Kidney (tissue), 22 donors: ENCODE measurements around the gene MPP7. TPM values are rescaled to one million over a fixed set of nuclear protein-coding genes. Genes with fewer than 3 reads are reported as not detected.

Source experiments
- DNase-seq, 5 donors: peaks; one replicate each; pipeline ENCODE4 v3.0.0-alpha.2; 2013 to 2020
- FAIRE-seq: peaks from 2 replicates; lab custom pipeline; 2012; peaks lifted over from hg19 to GRCh38; lab: Jason Lieb, UNC
- H3K27ac ChIP-seq, 2 donors: one replicate each; pipeline ENCODE4 v1.7.0; 2013; ENCODE audit warnings: low read depth in 2 of 2, low read length in 2 of 2, inconsistent platforms in 1 of 2
- H3K27me3 ChIP-seq: one replicate; pipeline ENCODE4 v1.7.1; 2013; ENCODE audit warnings: low read length, inconsistent platforms; ENCODE audit not compliant: control insufficient read depth, insufficient read depth
- H3K36me3 ChIP-seq, 3 donors: one replicate each; pipeline versions ENCODE4 v1.7.0 to v1.7.1; 2013; ENCODE audit warnings: low read length in 3 of 3, control low read depth in 1 of 3, inconsistent platforms in 1 of 3; ENCODE audit not compliant: insufficient read depth in 3 of 3, control insufficient read depth in 2 of 3
- H3K4me1 ChIP-seq, 3 donors: one replicate each; pipeline versions ENCODE4 v1.7.0 to v1.7.1; 2013; ENCODE audit warnings: low read length in 3 of 3, inconsistent platforms in 1 of 3, low read depth in 1 of 3; ENCODE audit not compliant: control insufficient read depth in 2 of 3, insufficient read depth in 2 of 3
- H3K4me3 ChIP-seq, 3 donors: one replicate each; pipeline versions ENCODE4 v1.7.0 to v1.8.1; 2013; ENCODE audit warnings: low read length in 3 of 3, control low read depth in 1 of 3, inconsistent platforms in 1 of 3
- H3K9ac ChIP-seq, 3 donors: one replicate each; pipeline versions ENCODE4 v1.7.0 to v1.7.1; 2013; ENCODE audit warnings: low read length in 3 of 3, control low read depth in 1 of 3, inconsistent platforms in 1 of 3
- H3K9me3 ChIP-seq, 3 donors: one replicate each; pipeline versions ENCODE4 v1.7.0 to v1.7.1; 2013; ENCODE audit warnings: low read length in 3 of 3, control low read depth in 1 of 3, inconsistent platforms in 1 of 3; ENCODE audit not compliant: control insufficient read depth in 2 of 3, insufficient read depth in 1 of 3
- CTCF ChIP-seq: IDR thresholded peaks from 3 replicates; pipeline ENCODE4 v1.5.1; 2012; ENCODE audit warnings: mild to moderate bottlenecking, moderate library complexity, borderline replicate concordance; ENCODE audit not compliant: insufficient read depth; ENCODE audit errors: extremely low read depth
- intact Hi-C: fragments of 100-400 bp; cut with DNase I; formaldehyde crosslinking; loops from one replicate; pipeline ENCODE4 v1.11.1; 2022
- long read RNA-seq, 10 donors: library from polyadenylated mRNA in 1 of 10; unstranded in 1 of 10; transcript quantifications; one replicate each; pipeline ENCODE4 v2.0.0 and lab custom pipeline, GENCODE V29; 2021 to 2026
- polyA plus RNA-seq: library from polyadenylated mRNA; stranded (reverse); fragments of 350-450 nt; fragmentation: Illumina TruSeq; extraction: RNeasy Lipid Tissue Mini Kit (QIAGEN cat#74804); gene quantifications from one replicate; pipeline ENCODE4 v1.2.3, GENCODE V29; 2014; ENCODE audit warnings: low read depth, low replicate concordance; ENCODE audit not compliant: insufficient read depth
- total RNA-seq: library from RNA; stranded (reverse); fragmentation: NEBNext Ultra II Directional; extraction: Animal tissue kit (Norgen Biotek cat#: 25700); gene quantifications from one replicate; pipeline ENCODE4 v1.2.1, GENCODE V29; 2021
- donor health status: control.
- donor health status: control.
- donor health status: control.
- donor health status: control.
- donor health status: control.
- donor health status: DM: yes; HTN: yes; CAD: no.
- donor health status: Normal renal cell carcinoma (clear cell type).

Gene MPP7
- total RNA-seq: 11.6 TPM
- polyA plus RNA-seq: 6.8 TPM
- long read RNA-seq, donor 1: 0 reads
- long read RNA-seq, donor 2: 0 reads
- long read RNA-seq, donor 3: 0 reads
- long read RNA-seq, donor 4: 0 reads
- long read RNA-seq, donor 5: 0 reads
- long read RNA-seq, donor 6: 0 reads
- long read RNA-seq, donor 7, partial matches to known transcripts: 2 of 11 reads
- long read RNA-seq, donor 7, other reads (novel, unspliced or antisense): 9 of 11 reads
- long read RNA-seq, donor 8: 0 reads
- long read RNA-seq, donor 9: 0 reads
- long read RNA-seq, donor 10: 0 reads

GRCh38 chr10:28302638-28303488, at the start of gene MPP7:
Gene MPP7 (minus strand): TSS chr10:28303064. CDS start chr10:28238604, 64,460 bp downstream.
- intact Hi-C loops: no loop called here
- H3K9me3 ChIP-seq: no peaks in the 10 kb centered on the region
- peaks cover 5% of the 10 kb centered on the region for H3K27me3 ChIP-seq
- peak; percentile 6 for TF ChIP-seq CTCF
- H3K4me1 ChIP-seq: no peaks in the 10 kb centered on the region
- peak within 1 kb of the TSS; percentile 61 to 81 (median 77) for H3K9ac ChIP-seq
- peak; percentile 98 to 99 (median 98) for DNase-seq
- peak; percentile 94 for FAIRE-seq
- H3K36me3 ChIP-seq: no peaks in the 10 kb centered on the region
- peak within 1 kb of the TSS; percentile 71 to 89 (median 85) for H3K4me3 ChIP-seq
- H3K27ac ChIP-seq: peak within 1 kb of the TSS; percentile 77 to 92

- Histone ChIP-seq H3K9me3 (peaks cover 0 to 5% (median 4%) of the 10 kb centered on the region in 3 donors), H3K4me3 (no peak overlapping the region), H3K27me3 (no peaks in the 10 kb centered on the region), H3K4me1 (peaks cover 0 to 5% (median 3%) of the 10 kb centered on the region in 3 donors), H3K9ac (no peak overlapping the region), H3K36me3 (no peaks in the 10 kb centered on the region), H3K27ac (no peak overlapping the region)
- FAIRE-seq (no peak), DNase-seq (no peak)
- no peak for TF ChIP-seq CTCF
- intact Hi-C loops: no loop called here
Observed at GRCh38 chr10:28349892-28350291, 47.0 kb upstream of the MPP7 start.

- no peak for TF ChIP-seq CTCF
- no peak for FAIRE-seq
- peaks cover 0 to 5% (median 4%) of the 10 kb centered on the region in 3 donors for H3K9me3 ChIP-seq
- H3K27ac ChIP-seq: no peak overlapping the region
- no peak overlapping the region for H3K9ac ChIP-seq
- no peaks in the 10 kb centered on the region for H3K27me3 ChIP-seq
- DNase-seq: no peak
- intact Hi-C loops: no loop called here
- no peak overlapping the region for H3K4me3 ChIP-seq
- no peaks in the 10 kb centered on the region for H3K4me1 ChIP-seq
- H3K36me3 ChIP-seq: no peaks in the 10 kb centered on the region
Observed at GRCh38 chr10:28343987-28344895, 41.4 kb upstream of the MPP7 start.
